ENCODE results near the gene PAX7. TPM values are rescaled to one million over a fixed set of nuclear protein-coding genes. Genes with fewer than 3 reads are reported as not detected.
"Not testable (repeated sequence)": the region's sequence is repeated elsewhere in the genome, so short reads cannot be mapped to it uniquely, and the experiment has no call there.

Gene PAX7
- total RNA-seq, 1 donor, result not detected

DNA sequence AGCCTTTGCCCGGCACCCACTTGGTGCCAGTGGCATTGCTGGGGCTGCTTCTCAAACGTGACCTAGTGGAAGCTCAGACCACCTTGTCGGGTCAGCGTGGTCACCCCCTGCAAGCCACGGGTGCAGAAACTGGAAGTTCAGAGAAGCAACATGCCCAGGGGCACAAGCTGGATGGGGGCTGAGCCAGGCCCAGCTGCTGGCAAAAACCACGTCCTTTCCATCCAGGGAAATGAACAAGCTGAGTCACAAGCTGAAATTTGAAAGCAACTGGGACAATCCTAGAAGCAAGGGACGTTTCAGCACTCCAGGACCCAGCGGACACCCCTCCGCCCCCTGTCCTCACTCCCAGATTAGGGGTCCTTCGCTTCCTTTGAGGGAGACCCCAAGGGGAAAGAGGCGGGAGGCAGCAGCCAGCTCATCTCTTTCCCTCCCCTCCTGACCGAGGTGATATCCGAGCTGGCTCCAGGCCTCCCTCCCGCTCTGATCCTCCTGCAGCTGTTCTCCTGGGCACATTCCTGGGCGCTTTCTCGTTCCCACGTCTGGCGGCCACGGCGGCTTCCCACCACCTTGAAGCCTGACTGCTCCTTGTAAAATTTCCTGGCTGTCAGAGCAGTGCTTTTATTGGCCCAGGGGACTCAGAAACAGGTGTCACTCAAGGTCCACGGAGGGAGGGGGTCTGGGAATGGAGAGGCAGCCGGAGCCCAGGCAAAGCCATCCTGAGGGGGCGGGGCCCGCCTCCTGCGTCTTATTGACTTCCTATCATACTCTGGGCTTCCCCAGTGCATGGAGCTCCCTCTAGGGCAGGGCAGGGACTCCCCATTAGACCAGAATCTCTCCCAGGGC, 62.8 kb downstream of the PAX7 start:
- Histone ChIP-seq H3K27me3 (ENCODE audit: insufficient read depth, low read length) (peaks cover 6% of the 10 kb centered on the region), H3K9me3 (ENCODE audit: low read depth, low read length) (no peaks in the 10 kb centered on the region), H3K27ac (ENCODE audit: low read depth, low read length) (no peak overlapping the region), H3K36me3 (ENCODE audit: insufficient read depth, low read length) (no peaks in the 10 kb centered on the region), H3K4me3 (ENCODE audit: insufficient read depth, low read length) (no peak overlapping the region), H4K20me1 (ENCODE audit: insufficient read depth, low read length) (no peaks in the 10 kb centered on the region), H3K79me2 (ENCODE audit: insufficient read depth, low read length) (no peaks in the 10 kb centered on the region), H2AFZ (ENCODE audit: low read length) (no peak overlapping the region), H3K4me1 (ENCODE audit: insufficient read depth, low read length) (no peaks in the 10 kb centered on the region), H3K4me2 (ENCODE audit: insufficient read depth, low read length) (no peak overlapping the region)
- peak; percentile 72 for DNase-seq (ENCODE audit: insufficient read length, low spot score, missing footprints)
- TF ChIP-seq, protein P1, sequence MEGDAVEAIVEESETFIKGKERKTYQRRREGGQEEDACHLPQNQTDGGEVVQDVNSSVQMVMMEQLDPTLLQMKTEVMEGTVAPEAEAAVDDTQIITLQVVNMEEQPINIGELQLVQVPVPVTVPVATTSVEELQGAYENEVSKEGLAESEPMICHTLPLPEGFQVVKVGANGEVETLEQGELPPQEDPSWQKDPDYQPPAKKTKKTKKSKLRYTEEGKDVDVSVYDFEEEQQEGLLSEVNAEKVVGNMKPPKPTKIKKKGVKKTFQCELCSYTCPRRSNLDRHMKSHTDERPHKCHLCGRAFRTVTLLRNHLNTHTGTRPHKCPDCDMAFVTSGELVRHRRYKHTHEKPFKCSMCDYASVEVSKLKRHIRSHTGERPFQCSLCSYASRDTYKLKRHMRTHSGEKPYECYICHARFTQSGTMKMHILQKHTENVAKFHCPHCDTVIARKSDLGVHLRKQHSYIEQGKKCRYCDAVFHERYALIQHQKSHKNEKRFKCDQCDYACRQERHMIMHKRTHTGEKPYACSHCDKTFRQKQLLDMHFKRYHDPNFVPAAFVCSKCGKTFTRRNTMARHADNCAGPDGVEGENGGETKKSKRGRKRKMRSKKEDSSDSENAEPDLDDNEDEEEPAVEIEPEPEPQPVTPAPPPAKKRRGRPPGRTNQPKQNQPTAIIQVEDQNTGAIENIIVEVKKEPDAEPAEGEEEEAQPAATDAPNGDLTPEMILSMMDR (IDR thresholded peaks at IDR 0.05; ENCODE audit: extremely low read depth, low read depth, low read length), result no peak

DNA sequence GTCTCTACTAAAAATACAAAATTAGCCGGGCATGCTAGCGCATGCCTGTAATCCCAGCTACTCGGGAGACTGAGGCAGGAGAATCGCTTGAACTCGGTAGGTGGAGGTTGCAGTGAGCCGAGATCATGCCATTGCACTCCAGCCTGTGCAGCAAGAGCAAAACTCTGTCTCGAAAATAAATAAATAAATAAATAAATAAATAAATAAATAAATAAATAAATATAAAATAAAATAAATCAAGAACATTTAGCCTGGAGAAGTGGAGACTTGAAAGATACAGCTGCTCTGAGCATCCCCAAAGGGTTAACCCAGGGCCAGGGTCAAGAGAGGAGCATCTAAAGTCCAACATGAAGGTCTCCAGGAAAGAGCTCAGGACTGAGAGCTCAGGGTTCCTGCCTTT, 63.6 kb downstream of the PAX7 start:
- H2AFZ ChIP-seq (ENCODE audit: low read length); H3K79me2 ChIP-seq (ENCODE audit: insufficient read depth, low read length); H3K36me3 ChIP-seq (ENCODE audit: insufficient read depth, low read length); H3K4me1 ChIP-seq (ENCODE audit: insufficient read depth, low read length); H3K27ac ChIP-seq (ENCODE audit: low read depth, low read length); H3K9me3 ChIP-seq (ENCODE audit: low read depth, low read length); H4K20me1 ChIP-seq (ENCODE audit: insufficient read depth, low read length); H3K4me3 ChIP-seq (ENCODE audit: insufficient read depth, low read length); H3K27me3 ChIP-seq (ENCODE audit: insufficient read depth, low read length); H3K4me2 ChIP-seq (ENCODE audit: insufficient read depth, low read length): not testable (repeated sequence)
- peak; percentile 10 for DNase-seq (ENCODE audit: insufficient read length, low spot score, missing footprints)

DNA sequence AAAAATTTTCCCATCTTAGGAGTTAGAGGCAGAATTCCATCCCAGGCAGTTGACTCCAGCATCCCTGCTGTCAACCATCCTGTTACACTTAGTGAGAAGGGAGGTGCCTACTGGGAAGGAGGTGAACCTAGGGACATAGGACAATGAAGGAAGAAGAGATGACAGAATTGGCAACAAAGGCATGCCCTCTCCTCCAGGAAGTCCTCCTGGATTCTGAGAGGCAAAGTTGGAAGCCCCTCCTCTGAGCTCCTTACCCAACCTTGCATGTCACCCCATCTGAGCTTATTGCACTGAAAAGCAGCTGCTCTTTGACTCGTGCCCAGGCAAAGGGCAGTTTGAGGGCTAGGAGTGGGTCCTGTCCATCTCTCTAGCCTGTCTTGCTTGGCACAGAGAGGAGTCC, 66.9 kb downstream of the PAX7 start:
- TF ChIP-seq, protein P1 (IDR thresholded peaks at IDR 0.05; ENCODE audit: extremely low read depth, low read depth, low read length), result no peak

DNA sequence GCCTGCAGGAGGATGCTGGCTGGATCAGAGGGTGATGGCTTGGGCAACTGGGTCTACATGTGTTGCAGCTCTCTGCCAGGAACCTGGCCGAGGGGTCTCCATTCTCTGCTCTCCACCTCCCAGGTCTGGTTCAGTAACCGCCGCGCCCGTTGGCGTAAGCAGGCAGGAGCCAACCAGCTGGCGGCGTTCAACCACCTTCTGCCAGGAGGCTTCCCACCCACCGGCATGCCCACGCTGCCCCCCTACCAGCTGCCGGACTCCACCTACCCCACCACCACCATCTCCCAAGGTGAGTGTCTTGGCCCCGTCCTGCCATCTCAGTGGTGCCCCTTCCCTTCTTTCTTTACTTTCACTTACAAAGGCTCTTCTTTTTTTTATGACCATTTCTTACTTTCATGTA, 69.9 kb downstream of the PAX7 start:
- Histone ChIP-seq H3K4me1 (ENCODE audit: insufficient read depth, low read length) (no peaks in the 10 kb centered on the region), H3K27me3 (ENCODE audit: insufficient read depth, low read length) (peaks cover 4% of the 10 kb centered on the region), H3K4me3 (ENCODE audit: insufficient read depth, low read length) (no peak overlapping the region), H2AFZ (ENCODE audit: low read length) (no peak overlapping the region), H3K9me3 (ENCODE audit: low read depth, low read length) (no peaks in the 10 kb centered on the region), H3K79me2 (ENCODE audit: insufficient read depth, low read length) (no peaks in the 10 kb centered on the region), H3K27ac (ENCODE audit: low read depth, low read length) (no peak overlapping the region), H3K36me3 (ENCODE audit: insufficient read depth, low read length) (no peaks in the 10 kb centered on the region), H4K20me1 (ENCODE audit: insufficient read depth, low read length) (no peaks in the 10 kb centered on the region), H3K4me2 (ENCODE audit: insufficient read depth, low read length) (no peak overlapping the region)
- DNase-seq (ENCODE audit: insufficient read length, low spot score, missing footprints), result peak; percentile 73
- TF ChIP-seq, protein P1 (IDR thresholded peaks at IDR 0.05; ENCODE audit: extremely low read depth, low read depth, low read length), result no peak

More for the DNA sequence above, 66.9 kb downstream of the PAX7 start:
- no peaks in the 10 kb centered on the region for H3K79me2 ChIP-seq (ENCODE audit: insufficient read depth, low read length)
- peaks cover 6% of the 10 kb centered on the region for H3K27me3 ChIP-seq (ENCODE audit: insufficient read depth, low read length)
- no peaks in the 10 kb centered on the region for H3K9me3 ChIP-seq (ENCODE audit: low read depth, low read length)
- H4K20me1 ChIP-seq (ENCODE audit: insufficient read depth, low read length), result no peaks in the 10 kb centered on the region
- H3K36me3 ChIP-seq (ENCODE audit: insufficient read depth, low read length), result no peaks in the 10 kb centered on the region
- H3K4me3 ChIP-seq (ENCODE audit: insufficient read depth, low read length), result no peak overlapping the region
- H3K27ac ChIP-seq (ENCODE audit: low read depth, low read length), result no peak overlapping the region
- H3K4me1 ChIP-seq (ENCODE audit: insufficient read depth, low read length), result no peaks in the 10 kb centered on the region
- no peak overlapping the region for H3K4me2 ChIP-seq (ENCODE audit: insufficient read depth, low read length)
- peak; percentile 47 for DNase-seq (ENCODE audit: insufficient read length, low spot score, missing footprints)
- no peak overlapping the region for H2AFZ ChIP-seq (ENCODE audit: low read length)
